CD4-positive, alpha-beta T cell treated with Interleukin-12 subunit alpha and Interleukin-12 subunit beta, for 1 hour (primary cell): ENCODE results near the gene TBL2.
"Not testable (repeated sequence)": the region's sequence is repeated elsewhere in the genome, so short reads cannot be mapped to it uniquely, and the experiment has no call there.

ENCODE experiments used
- DNase-seq: peaks from one replicate; pipeline ENCODE4 v3.0.0-alpha.2; 2020

Gene TBL2, protein sequence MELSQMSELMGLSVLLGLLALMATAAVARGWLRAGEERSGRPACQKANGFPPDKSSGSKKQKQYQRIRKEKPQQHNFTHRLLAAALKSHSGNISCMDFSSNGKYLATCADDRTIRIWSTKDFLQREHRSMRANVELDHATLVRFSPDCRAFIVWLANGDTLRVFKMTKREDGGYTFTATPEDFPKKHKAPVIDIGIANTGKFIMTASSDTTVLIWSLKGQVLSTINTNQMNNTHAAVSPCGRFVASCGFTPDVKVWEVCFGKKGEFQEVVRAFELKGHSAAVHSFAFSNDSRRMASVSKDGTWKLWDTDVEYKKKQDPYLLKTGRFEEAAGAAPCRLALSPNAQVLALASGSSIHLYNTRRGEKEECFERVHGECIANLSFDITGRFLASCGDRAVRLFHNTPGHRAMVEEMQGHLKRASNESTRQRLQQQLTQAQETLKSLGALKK

DNA sequence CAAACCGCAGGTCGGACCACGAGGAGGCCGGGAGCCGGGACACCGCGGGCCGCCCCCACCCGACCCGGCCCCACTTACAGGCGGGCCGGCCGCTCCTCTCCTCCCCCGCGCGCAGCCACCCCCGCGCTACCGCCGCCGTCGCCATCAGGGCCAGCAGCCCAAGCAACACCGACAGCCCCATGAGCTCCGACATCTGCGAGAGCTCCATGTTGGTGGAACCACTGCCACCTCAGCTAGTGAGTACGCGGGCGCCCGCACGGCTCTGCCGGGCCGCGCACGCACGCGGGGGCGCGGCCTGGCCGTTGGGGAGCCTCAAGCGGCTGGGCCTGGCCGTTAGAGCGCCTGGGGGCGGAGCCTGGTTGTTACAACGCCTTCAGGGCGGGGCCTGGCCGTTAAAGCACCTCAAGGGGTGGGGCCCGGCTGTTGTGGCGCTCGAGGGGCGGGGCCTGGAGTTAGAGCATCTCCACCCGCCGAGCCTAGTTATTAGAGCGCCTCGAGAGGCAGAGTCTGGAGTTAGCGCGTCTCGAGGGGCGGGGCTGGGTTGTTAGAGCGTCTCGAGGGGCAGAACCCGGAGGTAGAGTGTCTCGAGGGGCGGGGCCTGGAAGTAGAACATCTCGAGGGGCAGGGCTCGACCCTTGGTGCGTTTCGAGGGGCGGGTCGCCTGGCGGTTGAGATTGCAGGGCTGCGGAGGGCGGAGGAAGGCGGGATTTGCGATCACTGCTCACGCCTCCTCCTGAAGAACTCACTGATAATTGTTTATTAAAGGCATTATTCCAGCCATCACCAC is at the start of gene TBL2:
TBL2 (minus strand) TSS at position 238 of the 787 bp plus-strand sequence; CDS start at position 208, 30 bp downstream.
- peak; percentile 98 for DNase-seq

DNA sequence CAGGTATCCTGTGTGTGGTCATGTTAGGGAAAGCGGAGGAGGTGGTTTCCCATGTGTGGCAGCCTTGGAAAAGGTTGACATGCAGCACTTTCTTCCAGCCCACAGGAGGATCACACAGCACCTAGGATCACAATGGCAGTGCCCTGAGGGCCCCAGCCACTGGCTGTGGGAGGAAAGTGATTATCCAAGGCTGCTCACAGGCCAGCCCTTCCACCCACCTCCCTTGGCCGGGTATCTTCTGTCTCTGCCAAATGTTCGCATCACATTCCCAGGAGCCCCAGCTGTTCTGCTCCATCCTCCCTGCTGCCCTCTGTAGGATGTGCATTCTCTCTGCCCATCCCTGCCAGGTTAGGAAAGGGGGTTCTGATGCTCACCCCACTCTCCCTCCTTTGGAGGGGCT is 48.4 kb upstream of the TBL2 start:
- no peak for DNase-seq

DNA sequence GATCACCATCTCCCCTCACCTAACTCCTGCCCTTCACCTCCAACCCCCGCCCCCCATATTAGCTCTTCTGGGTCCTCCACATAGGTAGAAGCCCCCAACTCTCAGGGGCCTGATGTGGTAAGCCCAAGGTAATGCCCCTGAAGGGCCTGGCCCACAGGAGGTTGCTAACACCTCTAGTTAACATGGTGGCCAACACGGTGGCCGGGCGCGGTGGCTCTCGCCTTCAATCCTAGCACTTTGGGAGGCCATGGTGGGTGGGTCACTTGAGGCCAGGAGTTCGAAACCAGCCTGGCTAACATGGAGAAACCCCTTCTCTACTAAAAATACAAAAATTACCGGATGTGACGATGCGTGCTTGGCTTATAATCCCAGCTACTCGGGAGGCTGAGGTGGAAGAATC is 46.9 kb upstream of the TBL2 start:
- no peak for DNase-seq

GRCh38 chr7:73624669-73625001 is 46.3 kb upstream of the TBL2 start:
- DNase-seq = no peak

GRCh38 chr7:73623798-73624668 is 45.7 kb upstream of the TBL2 start, which contains the start of gene MLXIPL:
Gene MLXIPL, minus strand, starts transcription at chr7:73624522. Its CDS starts 30 bp downstream, at chr7:73624492.
- DNase-seq = peak; percentile 46

DNA sequence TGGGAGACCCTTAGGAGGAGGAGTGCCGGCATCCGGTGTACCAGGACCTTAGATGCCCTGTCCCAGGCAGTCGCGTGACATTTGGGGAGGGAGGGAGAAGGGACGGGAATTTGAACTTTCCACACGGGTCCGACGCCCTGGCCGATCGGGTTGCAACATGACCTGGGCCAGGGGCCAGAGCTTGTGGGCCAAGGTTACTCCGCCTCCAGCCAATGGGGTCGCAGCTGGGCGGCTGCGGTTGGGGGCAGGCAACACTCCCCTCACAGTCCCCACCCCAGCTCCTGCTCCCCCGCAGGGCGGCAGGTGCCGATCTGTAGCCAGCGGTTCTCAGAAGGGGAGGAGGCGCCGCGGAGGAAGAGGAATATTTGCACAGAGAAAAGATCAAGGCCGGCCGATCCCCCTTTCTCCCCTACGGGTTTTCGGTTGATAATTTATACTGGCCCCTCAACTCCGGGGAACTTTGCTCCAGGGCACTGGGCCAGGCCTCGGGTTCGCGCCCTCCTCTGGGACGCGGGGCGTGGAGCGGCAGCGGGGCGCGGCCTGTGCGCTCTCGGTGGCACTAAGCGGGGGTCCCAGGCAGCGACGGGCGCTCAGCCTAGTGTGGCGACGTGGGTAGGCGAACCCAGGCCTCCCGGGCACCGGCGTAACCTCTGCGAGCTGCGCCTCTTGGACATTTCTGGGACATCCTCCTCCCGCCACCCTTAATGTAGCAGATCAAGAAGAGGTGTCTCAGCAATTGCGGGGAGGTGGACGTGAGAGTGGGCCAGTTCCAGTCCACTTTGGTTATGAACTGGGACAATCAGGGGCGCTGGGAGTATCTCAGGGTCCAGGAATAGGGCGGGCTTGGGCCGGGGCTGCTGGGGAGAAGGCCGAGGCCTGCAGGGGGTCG is 44.8 kb upstream of the TBL2 start:
- DNase-seq = no peak

- no peak for DNase-seq
These were observed 44.1 kb upstream of the TBL2 start for GRCh38 chr7:73622527-73622908.

DNA sequence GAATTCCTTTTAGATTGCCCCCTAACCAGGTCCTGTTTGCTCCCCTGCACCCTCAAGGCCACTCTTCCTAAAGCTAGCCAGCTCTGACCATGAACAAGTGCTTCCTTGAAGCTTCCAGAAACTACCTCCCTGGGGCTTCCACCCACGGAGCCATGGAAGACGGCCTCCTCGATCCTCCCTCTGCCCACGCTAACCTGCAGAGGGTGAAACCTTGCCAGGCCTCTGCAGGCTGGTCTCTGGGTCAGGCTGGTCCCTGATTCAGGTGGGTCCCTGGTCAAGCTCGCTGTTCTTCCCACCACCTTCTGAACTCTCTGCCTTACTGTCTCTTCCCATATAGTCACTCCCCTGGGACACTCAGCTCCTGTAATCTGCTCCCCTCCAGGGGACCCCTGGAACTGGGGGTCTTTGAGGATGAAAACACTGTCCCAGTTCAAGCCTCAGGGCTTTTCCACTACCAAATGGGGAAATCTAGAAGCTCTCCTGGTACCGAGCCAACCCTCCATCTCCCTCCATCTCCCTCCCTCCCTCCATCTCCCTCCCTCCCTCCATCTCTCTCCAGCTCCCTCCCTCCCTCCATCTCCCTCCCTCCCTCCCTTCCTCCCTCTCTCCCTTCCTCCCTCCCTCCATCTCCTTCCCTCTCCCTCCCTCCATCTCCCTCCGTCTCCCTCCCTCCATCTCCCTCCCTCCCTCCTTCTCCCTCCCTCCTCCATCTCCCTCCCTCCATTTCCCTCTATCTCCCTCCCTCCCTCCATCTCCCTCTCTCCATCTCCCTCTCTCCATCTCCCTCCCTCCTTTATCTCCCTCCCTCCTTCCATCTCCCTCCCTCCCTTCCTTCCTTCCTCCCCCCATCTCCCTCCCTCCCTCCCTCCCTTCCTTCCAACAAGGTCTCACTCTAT is 43.0 kb upstream of the TBL2 start:
- DNase-seq = no peak

- not testable (repeated sequence) for DNase-seq
These were observed 41.0 kb upstream of the TBL2 start for GRCh38 chr7:73619394-73619793.

DNA sequence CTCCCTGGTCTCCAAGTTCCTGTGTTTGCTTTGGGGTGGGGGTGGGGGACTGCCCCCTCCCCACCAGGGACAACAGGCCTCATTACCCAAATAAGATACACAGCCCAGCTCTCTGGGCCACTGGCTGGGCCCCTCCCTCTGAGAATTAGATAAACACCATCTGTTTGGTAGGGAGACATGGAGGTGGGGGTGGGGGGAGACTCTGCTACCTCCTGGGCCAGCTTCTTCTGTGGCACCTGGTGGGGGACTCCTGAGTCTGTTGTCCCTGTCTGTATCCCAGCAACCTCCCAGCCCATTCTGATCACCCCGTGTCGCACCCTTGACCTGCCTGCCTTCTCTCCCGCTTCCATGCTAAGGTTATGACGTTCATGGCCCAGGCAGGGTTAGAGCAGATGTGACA is 40.2 kb upstream of the TBL2 start:
- no peak for DNase-seq

DNA sequence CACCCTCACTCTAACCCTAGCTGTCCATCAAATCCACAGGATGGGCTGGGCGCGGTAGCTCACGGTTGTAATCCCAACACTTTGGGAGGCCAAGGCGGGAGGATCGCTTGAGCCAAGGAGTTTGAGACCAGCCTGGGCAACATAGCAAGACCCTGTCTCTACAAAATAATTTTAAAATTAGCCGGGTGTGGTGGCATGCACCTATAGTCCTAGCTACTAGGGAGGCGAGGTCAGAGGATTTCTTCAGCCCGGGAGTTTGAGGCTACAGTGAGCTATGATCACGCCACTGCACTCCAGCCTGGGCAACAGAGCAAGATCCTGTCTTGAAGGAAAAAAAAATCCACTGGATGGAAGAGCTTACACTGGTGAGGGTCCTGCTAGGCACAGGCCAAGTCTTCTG is 39.1 kb upstream of the TBL2 start:
- not testable (repeated sequence) for DNase-seq

DNA sequence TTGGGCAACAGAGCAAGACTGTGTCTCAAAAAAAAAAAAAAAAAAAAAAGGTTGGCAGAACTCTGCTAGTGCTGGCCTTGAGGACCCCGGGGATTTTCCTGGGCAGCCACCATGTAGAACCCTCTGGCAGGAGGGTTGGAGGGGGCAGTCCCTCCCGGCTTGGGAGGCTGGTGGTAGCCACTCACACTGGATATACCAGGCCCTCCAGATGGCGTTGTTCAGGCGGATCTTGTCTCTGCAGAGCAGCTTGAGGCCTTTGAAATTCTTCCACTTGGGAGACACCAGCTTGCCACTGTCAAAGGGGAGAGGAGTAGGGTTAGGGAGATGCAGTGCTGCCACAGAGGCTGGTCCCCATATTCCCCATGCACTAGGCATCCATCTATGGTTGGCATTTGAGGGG is 37.5 kb upstream of the TBL2 start:
- DNase-seq = no peak

DNA sequence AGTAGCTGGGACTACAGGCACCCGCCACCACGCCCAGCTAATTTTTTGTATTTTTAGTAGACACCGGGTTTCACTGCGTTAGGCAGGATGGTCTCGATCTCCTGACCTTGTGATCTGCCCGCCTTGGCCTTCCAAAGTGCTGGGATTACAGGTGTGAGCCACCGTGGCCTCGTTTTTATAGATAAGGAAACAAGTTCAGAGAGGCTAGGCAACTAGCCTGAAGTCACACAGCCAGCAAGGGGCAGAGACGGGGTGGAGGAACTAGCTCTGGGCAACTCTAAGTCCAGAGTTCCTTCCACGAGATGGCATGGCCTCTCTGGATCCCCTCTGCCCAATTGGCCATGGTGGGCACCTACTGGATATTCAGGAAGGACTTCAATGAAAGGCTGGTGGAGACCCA is 36.6 kb upstream of the TBL2 start:
- not testable (repeated sequence) for DNase-seq

- DNase-seq = no peak
These were observed 35.8 kb upstream of the TBL2 start for GRCh38 chr7:73613954-73614735.

DNA sequence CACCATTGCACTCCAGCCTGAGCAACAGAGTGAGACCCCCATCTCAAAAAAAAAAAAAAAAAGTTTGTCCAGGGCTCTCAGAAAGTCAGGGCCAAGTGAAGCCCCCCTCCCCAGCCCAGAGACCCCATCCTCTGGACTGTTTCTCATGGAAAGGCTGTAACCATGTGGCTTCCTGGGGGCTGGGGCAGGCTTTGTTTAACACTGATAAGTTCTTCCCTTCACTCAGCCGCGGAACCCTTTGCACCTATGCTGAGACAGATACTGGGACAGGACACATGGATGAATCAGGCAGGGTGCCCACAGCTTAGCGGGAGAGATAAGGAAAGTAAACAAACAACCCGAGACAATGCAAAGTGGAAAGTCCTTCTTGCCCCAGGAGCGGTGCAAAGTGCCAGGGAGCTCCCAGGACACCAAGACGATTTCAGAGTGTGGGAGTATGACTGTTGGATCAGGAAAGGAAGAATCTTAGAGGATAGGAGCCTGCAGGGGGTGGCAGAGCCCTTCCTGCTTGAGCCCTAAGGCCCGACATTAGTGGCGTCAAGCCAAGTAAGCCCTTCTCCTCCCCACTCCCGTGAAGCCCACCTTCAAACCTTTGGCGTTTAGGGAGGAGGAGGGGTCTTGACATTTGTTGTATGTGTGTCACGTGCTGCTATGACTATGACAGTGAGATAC is 34.4 kb upstream of the TBL2 start:
- DNase-seq = no peak

DNA sequence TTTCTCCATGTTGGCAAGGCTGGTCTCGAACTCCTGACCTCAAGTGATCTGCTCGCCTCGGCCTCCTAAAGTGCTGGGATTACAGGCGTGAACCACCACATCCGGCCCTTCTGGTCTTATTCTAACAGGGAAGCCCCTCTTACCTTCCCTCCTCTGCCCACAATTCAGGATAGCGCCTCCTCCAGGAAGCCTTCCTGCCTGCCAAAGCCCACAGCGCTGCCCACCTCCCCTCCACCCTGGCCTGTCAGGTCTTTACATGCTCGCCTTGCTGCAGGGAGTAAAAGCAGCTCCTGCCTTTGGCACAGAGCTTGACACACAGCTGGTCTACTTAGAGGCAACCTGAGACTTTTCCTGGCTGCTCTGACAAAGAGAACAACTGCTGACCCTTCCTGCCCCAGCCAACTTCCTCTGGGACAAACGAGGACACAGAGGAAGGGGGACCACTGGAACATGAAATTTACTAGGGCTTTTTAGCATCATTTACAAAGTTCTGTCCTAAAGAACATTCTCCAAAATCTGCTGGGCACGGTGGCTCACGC is 32.7 kb upstream of the TBL2 start:
- no peak for DNase-seq

DNA sequence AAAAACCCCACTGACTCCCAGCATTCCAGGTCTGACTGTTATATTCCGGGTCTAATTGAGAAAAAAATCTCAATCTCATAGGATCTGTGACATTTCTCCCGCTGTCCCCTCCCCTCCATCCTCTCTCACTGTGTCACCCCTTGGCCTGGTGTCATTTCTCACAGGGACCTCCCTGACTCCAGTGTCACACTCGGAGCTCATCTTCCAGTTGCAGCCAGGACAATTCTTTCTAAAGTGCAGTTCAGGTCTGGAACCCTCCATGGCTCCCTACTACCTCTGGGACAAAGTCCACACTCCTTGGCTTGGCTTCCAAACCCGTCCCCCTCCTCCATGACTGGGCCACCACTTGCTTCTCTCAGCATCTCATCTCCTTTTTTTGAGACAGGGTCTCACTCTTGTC is 31.7 kb upstream of the TBL2 start:
- no peak for DNase-seq

DNA sequence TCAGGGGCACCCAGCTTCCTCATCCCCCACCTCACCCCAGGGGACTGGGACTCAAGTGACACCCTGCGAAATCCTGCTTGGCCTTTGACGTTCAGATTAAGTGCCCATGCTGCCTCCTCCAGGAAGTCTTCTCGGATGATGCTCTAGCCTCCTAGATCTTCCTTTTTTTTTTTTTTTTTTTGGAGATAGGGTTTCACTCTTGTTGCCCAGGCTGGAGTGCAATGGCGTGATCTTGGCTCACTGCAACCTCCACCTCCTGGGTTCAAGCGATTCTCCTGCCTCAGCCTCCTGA is 29.3 kb upstream of the TBL2 start:
- DNase-seq = not testable (repeated sequence)
